Skeletal muscle tissue (tissue), 4 donors: ENCODE data around the gene FTCD. TPM values are rescaled to one million over a fixed set of nuclear protein-coding genes. Genes with fewer than 3 reads are reported as not detected.

Source experiments
- H3K27ac ChIP-seq: one replicate; pipeline ENCODE4 v1.7.0; 2013; ENCODE audit warnings: mild to moderate bottlenecking, low read depth, low read length, inconsistent platforms
- H3K27me3 ChIP-seq, 3 donors: one replicate each; pipeline ENCODE4 v1.7.0; 2013; ENCODE audit warnings: low read length in 3 of 3; ENCODE audit not compliant: control insufficient read depth in 3 of 3, insufficient read depth in 3 of 3
- H3K36me3 ChIP-seq, 3 donors: one replicate each; pipeline ENCODE4 v1.7.0; 2013; ENCODE audit warnings: low read length in 3 of 3; ENCODE audit not compliant: control insufficient read depth in 3 of 3, insufficient read depth in 3 of 3
- H3K4me1 ChIP-seq, 3 donors: one replicate each; pipeline ENCODE4 v1.7.0; 2013; ENCODE audit warnings: low read length in 3 of 3, mild to moderate bottlenecking in 3 of 3; ENCODE audit not compliant: control insufficient read depth in 3 of 3, insufficient read depth in 3 of 3
- H3K4me3 ChIP-seq, 3 donors: one replicate each; pipeline ENCODE4 v1.7.0; 2013; ENCODE audit warnings: low read length in 3 of 3
- H3K9ac ChIP-seq, 3 donors: one replicate each; pipeline ENCODE4 v1.7.0; 2013; ENCODE audit warnings: low read length in 3 of 3, mild to moderate bottlenecking in 3 of 3, moderate library complexity in 2 of 3, low read depth in 1 of 3
- H3K9me3 ChIP-seq, 3 donors: one replicate each; pipeline ENCODE4 v1.7.0; 2013; ENCODE audit warnings: low read length in 3 of 3; ENCODE audit not compliant: control insufficient read depth in 3 of 3
- total RNA-seq: library from RNA; depleted of rRNA; stranded (reverse); fragments of >200 nt; gene quantifications from one replicate; pipeline ENCODE4 v1.2.3, GENCODE V29; 2014
- donor health status: Osteomylitis.

The FTCD gene
- total RNA-seq, 1 donor from 2014 or later, result 0.52 TPM

DNA sequence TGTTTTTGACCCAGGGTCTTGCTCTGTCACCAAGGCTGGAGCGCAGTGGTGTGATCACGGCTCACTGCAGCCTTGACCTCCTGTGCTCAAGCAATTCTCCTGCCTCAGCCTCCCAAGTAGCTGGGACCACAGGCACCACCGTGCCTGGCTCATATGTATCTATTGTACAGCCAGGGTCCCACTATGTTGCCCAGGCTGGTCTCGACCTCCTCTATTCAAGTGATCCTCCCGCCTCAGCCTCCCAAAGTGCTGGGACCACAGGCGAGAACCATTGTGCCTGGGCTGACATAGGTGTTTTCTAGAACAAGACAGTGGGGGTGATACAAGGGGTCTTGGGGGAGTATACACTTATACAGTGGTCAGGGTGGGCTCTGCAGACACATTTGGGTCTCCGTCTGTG, 17.5 kb downstream of the FTCD start:
- Histone ChIP-seq H3K9ac (no peak overlapping the region), H3K27ac (no peak overlapping the region), H3K4me1 (no peaks in the 10 kb centered on the region), H3K9me3 (peaks cover 0 to 2% (median 0%) of the 10 kb centered on the region in 3 donors), H3K36me3 (no peaks in the 10 kb centered on the region), H3K27me3 (peaks cover 4 to 12% (median 6%) of the 10 kb centered on the region in 3 donors), H3K4me3 (no peak overlapping the region)

DNA sequence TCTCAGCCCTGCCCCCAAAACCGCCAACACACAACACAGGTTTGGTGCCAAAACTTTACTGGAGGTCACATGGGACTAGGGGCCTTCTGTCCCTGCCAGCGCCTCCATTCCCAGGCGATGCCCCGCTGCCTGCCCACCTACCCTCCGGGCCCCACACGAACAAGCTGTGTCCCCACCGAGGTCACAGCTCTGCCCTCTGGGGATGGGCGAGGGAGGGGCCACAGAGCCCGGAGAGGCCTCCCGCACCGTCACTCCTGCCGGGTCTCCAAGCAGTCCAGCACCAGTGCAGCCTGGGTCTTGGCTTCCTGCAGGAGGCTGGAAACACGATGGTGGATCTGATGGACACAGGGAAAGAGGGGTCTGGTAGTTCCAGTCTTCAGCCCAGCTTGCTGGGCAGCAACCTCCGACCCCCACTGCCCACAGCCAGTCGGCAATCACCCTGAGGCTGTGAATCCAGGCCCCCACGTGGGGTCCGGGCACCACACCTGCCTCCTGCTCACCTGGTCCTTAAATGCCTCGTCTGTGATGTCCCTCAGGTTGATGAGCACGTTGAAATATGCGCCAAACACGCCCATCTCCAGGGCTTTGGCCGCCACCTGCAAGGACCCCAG, 18.5 kb downstream of the FTCD start:
- Histone ChIP-seq H3K9ac (no peak overlapping the region), H3K27ac (no peak overlapping the region), H3K36me3 (no peaks in the 10 kb centered on the region), H3K27me3 (peaks cover 4 to 12% (median 6%) of the 10 kb centered on the region in 3 donors), H3K4me1 (no peaks in the 10 kb centered on the region), H3K4me3 (no peak overlapping the region), H3K9me3 (peaks cover 0 to 2% (median 0%) of the 10 kb centered on the region in 3 donors)

GRCh38 chr21:46135782-46136395, 19.5 kb downstream of the FTCD start:
- Histone ChIP-seq H3K9ac (no peak overlapping the region), H3K9me3 (peaks cover 0 to 2% (median 0%) of the 10 kb centered on the region in 3 donors), H3K27ac (no peak overlapping the region), H3K4me3 (no peak overlapping the region), H3K36me3 (no peaks in the 10 kb centered on the region), H3K4me1 (no peaks in the 10 kb centered on the region), H3K27me3 (peaks cover 4 to 12% (median 10%) of the 10 kb centered on the region in 3 donors)

- Histone ChIP-seq H3K9me3 (peaks cover 0 to 2% (median 2%) of the 10 kb centered on the region in 3 donors), H3K27ac (no peak overlapping the region), H3K4me1 (no peaks in the 10 kb centered on the region), H3K27me3 (peaks cover 0 to 4% (median 0%) of the 10 kb centered on the region in 3 donors), H3K4me3 (no peak overlapping the region), H3K9ac (no peak overlapping the region), H3K36me3 (peaks cover 0 to 2% (median 0%) of the 10 kb centered on the region in 3 donors)
These were observed 23.3 kb downstream of the FTCD start for GRCh38 chr21:46131838-46132651.

DNA sequence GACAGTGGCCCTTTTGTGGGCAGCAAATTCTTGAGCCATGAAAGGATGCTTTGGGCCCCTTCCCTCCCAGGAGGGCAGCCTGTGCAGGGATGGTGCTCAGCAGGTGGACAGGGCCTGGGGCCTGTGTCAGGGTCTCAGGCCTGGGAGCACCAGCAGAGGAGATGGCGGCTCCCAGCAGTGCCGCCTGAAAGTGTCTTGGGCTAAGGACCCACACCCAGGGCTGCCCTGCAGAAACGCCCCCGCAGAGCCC, 23.9 kb downstream of the FTCD start:
- Histone ChIP-seq H3K27ac (no peak overlapping the region), H3K9me3 (peaks cover 0 to 2% (median 2%) of the 10 kb centered on the region in 3 donors), H3K4me3 (no peak overlapping the region), H3K27me3 (peaks cover 0 to 4% (median 0%) of the 10 kb centered on the region in 3 donors), H3K4me1 (no peaks in the 10 kb centered on the region), H3K9ac (no peak overlapping the region), H3K36me3 (peaks cover 0 to 2% (median 0%) of the 10 kb centered on the region in 3 donors)

DNA sequence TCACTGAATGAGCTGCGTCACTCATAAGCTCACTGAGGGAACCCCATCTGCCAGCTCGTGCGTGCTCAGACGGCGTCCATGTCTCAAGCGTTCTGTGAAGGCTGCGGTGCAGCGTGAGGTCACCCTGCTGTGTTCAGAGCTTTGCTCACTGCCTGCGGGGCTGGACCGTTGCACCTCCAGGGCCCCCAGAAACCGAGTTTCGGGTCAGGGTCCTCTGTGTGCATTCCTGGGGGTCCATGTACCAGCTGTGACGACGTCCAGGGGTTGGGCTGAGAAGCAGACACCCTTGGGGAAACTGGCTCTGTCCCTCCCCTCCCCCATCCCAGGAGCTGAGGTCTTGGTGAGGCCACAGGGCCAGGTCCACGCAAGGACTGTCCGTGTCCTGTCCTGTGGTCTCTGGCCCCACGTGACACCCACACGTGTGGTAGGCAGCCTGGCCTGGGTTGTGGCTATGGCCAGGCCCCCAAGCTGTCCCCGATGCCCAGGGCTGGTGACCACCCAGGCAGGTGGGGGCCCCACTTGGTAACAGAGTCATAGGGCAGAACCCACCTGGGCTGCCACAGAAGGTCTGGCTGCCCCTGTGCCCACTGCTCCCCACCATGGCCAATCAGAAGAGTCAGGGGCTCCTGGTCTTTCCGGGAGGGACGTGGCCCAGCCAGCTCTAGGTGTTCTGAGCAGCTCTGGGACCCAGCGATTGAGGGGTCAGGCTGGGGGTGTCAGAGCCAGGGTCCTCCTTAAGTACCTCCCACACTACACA, 24.4 kb downstream of the FTCD start:
- no peak overlapping the region for H3K9ac ChIP-seq
- H3K27me3 ChIP-seq, result peaks cover 0 to 4% (median 0%) of the 10 kb centered on the region in 3 donors
- H3K4me3 ChIP-seq, result no peak overlapping the region
- H3K36me3 ChIP-seq, result peaks cover 0 to 4% (median 0%) of the 10 kb centered on the region in 3 donors
- peaks cover 0 to 2% (median 2%) of the 10 kb centered on the region in 3 donors for H3K9me3 ChIP-seq
- H3K4me1 ChIP-seq, result no peaks in the 10 kb centered on the region
- H3K27ac ChIP-seq, result no peak overlapping the region

- H3K27me3 ChIP-seq, result peaks cover 0 to 4% (median 0%) of the 10 kb centered on the region in 3 donors
- H3K9ac ChIP-seq, result no peak overlapping the region
- H3K4me1 ChIP-seq, result no peaks in the 10 kb centered on the region
- H3K4me3 ChIP-seq, result no peak overlapping the region
- peaks cover 0 to 2% (median 2%) of the 10 kb centered on the region in 3 donors for H3K9me3 ChIP-seq
- H3K36me3 ChIP-seq, result peaks cover 0 to 6% (median 2%) of the 10 kb centered on the region in 3 donors
- H3K27ac ChIP-seq, result no peak overlapping the region
These were observed 25.3 kb downstream of the FTCD start for GRCh38 chr21:46129846-46130651.

DNA sequence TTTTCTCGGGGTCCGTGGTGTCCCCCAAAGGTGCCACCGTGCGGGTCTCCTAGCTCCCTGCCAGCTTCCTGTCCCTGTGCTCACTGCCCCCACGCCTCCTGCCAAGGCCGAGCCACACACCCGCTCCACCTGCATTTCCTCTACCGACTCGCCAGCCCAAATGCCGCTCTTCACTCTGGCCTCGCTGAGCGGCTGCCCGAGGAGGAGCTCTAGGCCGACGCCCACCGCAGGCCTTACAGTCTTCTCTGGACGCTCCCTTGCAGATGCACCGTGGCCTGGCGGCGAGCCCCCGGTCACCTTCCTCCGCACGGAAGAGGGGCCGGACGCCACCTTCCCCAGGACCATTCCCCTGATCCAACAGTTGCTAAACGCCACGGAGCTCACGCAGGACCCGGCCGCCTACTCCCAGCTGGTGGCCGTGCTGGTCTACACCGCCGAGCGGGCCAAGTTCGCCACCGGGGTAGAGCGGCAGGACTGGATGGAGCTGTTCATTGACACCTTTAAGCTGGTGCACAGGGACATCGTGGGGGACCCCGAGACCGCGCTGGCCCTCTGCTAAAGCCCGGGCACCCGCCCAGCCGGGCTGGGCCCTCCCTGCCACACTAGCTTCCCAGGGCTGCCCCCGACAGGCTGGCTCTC, 26.3 kb downstream of the FTCD start:
- Histone ChIP-seq H3K27ac (no peak overlapping the region), H3K9ac (no peak overlapping the region), H3K4me1 (no peaks in the 10 kb centered on the region), H3K4me3 (no peak overlapping the region), H3K27me3 (peaks cover 0 to 4% (median 0%) of the 10 kb centered on the region in 3 donors), H3K36me3 (peaks cover 0 to 10% (median 6%) of the 10 kb centered on the region in 3 donors), H3K9me3 (peaks cover 0 to 2% (median 2%) of the 10 kb centered on the region in 3 donors)
